Right lobe of liver (tissue), 4 donors: ENCODE data around the gene DGKH.
A peak's percentile ranks its signal among the peaks of the same experiment; 100 is the strongest.

ENCODE experiments used
- CTCF ChIP-seq, 4 donors: fragments of 200-600 bp in 3 of 4; fragments of 450-650 bp in 1 of 4; IDR thresholded peaks; one replicate each; pipeline versions ENCODE4 v1.5.1 to v1.8.0; 2016 to 2022; ENCODE audit warnings: antibody characterized with exemption in 4 of 4, mild to moderate bottlenecking in 2 of 4
- POLR2A ChIP-seq: fragments of 450-650 bp; IDR thresholded peaks from one replicate; pipeline ENCODE4 v1.6.1; 2017; ENCODE audit warnings: antibody characterized with exemption, mild to moderate bottlenecking
- donor health status: DM: no; HTN: no; CAD: no.
- donor health status: DM: no; HTN: no; CAD: no.
- donor health status: DM: no; HTN: yes; CAD: no.

DNA sequence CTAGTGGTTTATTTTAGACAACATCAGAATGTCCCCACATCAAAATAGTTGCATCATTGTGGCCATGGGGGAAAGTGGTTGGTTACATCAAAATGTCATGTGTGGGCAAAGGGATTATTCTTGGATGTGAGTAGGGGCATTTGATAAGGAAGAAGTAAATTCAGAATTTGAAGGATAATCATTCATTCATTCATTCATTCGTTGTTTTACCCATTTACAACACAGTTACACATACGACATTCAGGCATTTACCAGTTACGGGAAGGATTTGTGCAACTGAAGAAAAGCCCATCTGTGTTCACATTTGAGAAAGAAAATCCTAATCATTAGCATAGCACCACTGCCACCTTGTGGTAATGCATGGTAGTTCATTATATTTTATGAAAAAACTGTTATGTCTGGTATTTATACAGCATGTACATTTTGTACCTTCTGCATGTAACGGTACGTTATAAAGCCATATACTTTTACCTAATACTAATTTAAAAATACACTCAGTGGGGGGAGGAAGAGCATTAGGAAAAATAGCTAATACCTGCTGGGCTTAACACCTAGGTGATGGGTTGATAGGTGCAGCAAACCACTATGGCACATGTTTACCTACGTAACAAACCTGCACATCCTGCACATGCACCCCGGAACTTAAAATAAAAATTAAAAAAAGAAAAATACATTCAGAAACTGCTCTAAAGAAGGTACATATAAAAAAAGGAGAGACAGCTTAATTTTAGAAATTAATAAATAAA lies 62.1 kb downstream of the DGKH start:
- TF ChIP-seq CTCF (IDR thresholded peaks at IDR 0.05), result peak; percentile 75 to 92 (median 84)
- TF ChIP-seq POLR2A, result no peak
